Measurements from ENCODE around the gene DAP3. TPM values are rescaled to one million over a fixed set of nuclear protein-coding genes. Genes with fewer than 3 reads are reported as not detected.

The DAP3 gene
- total RNA-seq, 1 experiment from 2014 or later = 148 TPM

- peak; percentile 38 for DNase-seq (ENCODE audit: low read depth, low spot score)
- CTCF ChIA-PET = interaction anchor here (0.6 to 1.2 kb wide), 4 partner anchors 8 to 23 kb away, joined by 3 read pairs; no protein-coding TSS in a partner anchor
- H4K20me1 ChIP-seq (ENCODE audit: insufficient read depth) = no peaks in the 10 kb centered on the region
- no peak for TF ChIP-seq CBX3 (IDR thresholded peaks at IDR 0.05; ENCODE audit: low read depth)
- no peak for TF ChIP-seq EZH2phosphoT487 (IDR thresholded peaks at IDR 0.05; ENCODE audit: borderline replicate concordance)
- peak; percentile 41 to 76 (median 76); a peak in 5 of 6 replicates for TF ChIP-seq CTCF (IDR thresholded peaks at IDR 0.05 in 2 of 3, conservative IDR thresholded peaks at IDR 0.05 in 1 of 3; ENCODE audit: borderline replicate concordance in 1 of 3, insufficient read depth in 1 of 3, low read depth in 2 of 3, low read length in 2 of 3)
- no peak for TF ChIP-seq REST (IDR thresholded peaks at IDR 0.05; ENCODE audit: low read depth)
- TF ChIP-seq RAD21 (IDR thresholded peaks at IDR 0.05; ENCODE audit: low read depth) = peak; percentile 67
- TF ChIP-seq SIN3A (IDR thresholded peaks at IDR 0.05; ENCODE audit: low read depth) = no peak
- TF ChIP-seq POLR2A (IDR thresholded peaks at IDR 0.05; ENCODE audit: borderline replicate concordance, extremely low read depth, insufficient read depth, insufficient read length) = no peak
- TF ChIP-seq ELF1 (IDR thresholded peaks at IDR 0.05; ENCODE audit: borderline replicate concordance, low read depth) = no peak
- TF ChIP-seq ZNF274 (IDR thresholded peaks at IDR 0.05; ENCODE audit: low read depth, low read length) = no peak
- TF ChIP-seq YY1 (IDR thresholded peaks at IDR 0.05; ENCODE audit: extremely low read depth, insufficient replicate concordance, low read depth, low read length) = no peak
- no peak for TF ChIP-seq CEBPB (IDR thresholded peaks at IDR 0.05; ENCODE audit: low read depth)
- TF ChIP-seq FOSL1 (IDR thresholded peaks at IDR 0.05; ENCODE audit: low read depth) = no peak
- peaks cover 36 to 46% of the 10 kb centered on the region in 2 experiments for H3K36me3 ChIP-seq (ENCODE audit: control insufficient read depth in 1 of 2, insufficient read depth in 2 of 2, low read length in 2 of 2)
- BruUV-seq (replicated peaks) = no TSS peak
- intact Hi-C loops (cut with micrococcal nuclease) = no loop called here
- no peaks in the 10 kb centered on the region for H3K4me1 ChIP-seq (ENCODE audit: control insufficient read depth in 1 of 2, insufficient read depth in 2 of 2, low read length in 2 of 2)
- no peaks in the 10 kb centered on the region for H3K9me2 ChIP-seq (ENCODE audit: insufficient read depth)
- no peaks in the 10 kb centered on the region for H3K9me3 ChIP-seq (ENCODE audit: control insufficient read depth in 1 of 2, insufficient read depth in 1 of 2, low read depth in 1 of 2, low read length in 2 of 2)
- H3K9ac ChIP-seq (ENCODE audit: low read length) = no peak overlapping the region
- no peak overlapping the region for H3K4me2 ChIP-seq (ENCODE audit: low read length)
- ATAC-seq = peak; percentile 96
- H3K79me2 ChIP-seq (ENCODE audit: insufficient read depth, low read length) = no peaks in the 10 kb centered on the region
- peak overlapping the region; percentile 18; the same call in 1 of the 2 replicates for H3K27ac ChIP-seq (ENCODE audit: low read depth, low read length)
- POLR2A ChIA-PET = no interaction called here
- RAD21 ChIA-PET (ENCODE audit: low non-redundant PET in 1 of 2, low total read pairs in 2 of 2, uncharacterized antibody in 2 of 2, unreplicated experiment in 2 of 2) = interaction anchor here in 1 of 2 experiments (0.5 kb wide), 1 partner anchor 10 kb away, joined by 3 read pairs; no protein-coding TSS in a partner anchor
- H2AFZ ChIP-seq (ENCODE audit: low read depth, low read length, poor library complexity, severe bottlenecking) = no peak overlapping the region
- H3K27me3 ChIP-seq (ENCODE audit: insufficient read depth, low read length) = no peaks in the 10 kb centered on the region
- no peak overlapping the region for H3K4me3 ChIP-seq (replicated peaks in 1 of 2; ENCODE audit: low read depth in 1 of 2, low read length in 2 of 2)
These were observed 40.4 kb downstream of the DAP3 start for GRCh38 chr1:155729031-155729898.

Measured in HCT116 (cell line).